ENCODE measurements around the gene PPHLN1. TPM values are rescaled to one million over a fixed set of nuclear protein-coding genes. Genes with fewer than 3 reads are reported as not detected.
"Not testable (repeated sequence)": the region's sequence is repeated elsewhere in the genome, so short reads cannot be mapped to it uniquely, and the experiment has no call there.

The PPHLN1 gene
- total and polyA plus RNA-seq, 7 donors: 25.7 to 52.9 (median 28.9) TPM

- Histone ChIP-seq H3K27me3 (ENCODE audit: insufficient read depth in 3 of 3, low read length in 2 of 3) (no peaks in the 10 kb centered on the region), H3K9me3 (no peaks in the 10 kb centered on the region), H3K36me3 (ENCODE audit: insufficient read depth in 1 of 2, low read depth in 1 of 2) (peaks cover 0 to 19% of the 10 kb centered on the region in 2 donors), H3K4me3 (no peak overlapping the region), H3K27ac (no peak overlapping the region), H3K4me1 (peaks cover 4% of the 10 kb centered on the region)
- ATAC-seq: no peak
- no peak for TF ChIP-seq CTCF (IDR thresholded peaks at IDR 0.05)
- intact Hi-C loops (cut with DNase I): no loop called here
- 30 to 41% (median 36%) methylated on average over 1 of the region's 1 CpG for WGBS, 3 donors
- DNase-seq: no peak
These were observed 10.3 kb downstream of the PPHLN1 start for GRCh38 chr12:42336286-42336685.

- Histone ChIP-seq H3K36me3 (ENCODE audit: insufficient read depth in 1 of 2, low read depth in 1 of 2) (peaks cover 0 to 19% of the 10 kb centered on the region in 2 donors), H3K4me3 (no peak overlapping the region), H3K4me1 (peaks cover under 1% of the 10 kb centered on the region), H3K9me3 (no peaks in the 10 kb centered on the region), H3K27ac (no peak overlapping the region), H3K27me3 (ENCODE audit: insufficient read depth in 3 of 3, low read length in 2 of 3) (no peaks in the 10 kb centered on the region)
- WGBS, 3 donors: 92 to 97% (median 92%) methylated on average over 2 of the region's 2 CpGs
- no peak for TF ChIP-seq CTCF (IDR thresholded peaks at IDR 0.05)
- ATAC-seq (no peak), DNase-seq (no peak)
- intact Hi-C loops (cut with DNase I): no loop called here
These were observed 12.3 kb downstream of the PPHLN1 start for GRCh38 chr12:42338280-42338679.

DNA sequence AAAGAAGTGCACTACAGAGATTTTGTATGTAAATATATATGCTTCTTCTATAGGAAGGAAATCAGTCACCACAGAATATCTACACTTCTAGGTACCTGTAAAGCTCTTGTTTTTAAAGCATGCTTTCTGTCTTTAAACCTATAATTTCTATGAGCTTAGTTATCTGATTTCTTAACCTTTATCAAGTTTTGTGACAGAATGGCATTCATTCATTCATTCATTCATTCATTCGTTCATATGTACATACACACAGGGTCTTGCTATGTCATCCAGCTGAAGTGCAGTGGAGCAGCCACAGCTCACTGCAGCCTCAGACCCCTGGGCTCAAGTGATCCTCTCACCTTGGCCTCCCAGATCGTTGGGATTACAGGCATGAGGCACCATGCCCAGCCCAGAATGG, 16.1 kb downstream of the PPHLN1 start:
- 72 to 78% (median 77%) methylated on average over 2 of the region's 2 CpGs for WGBS, 3 donors
- DNase-seq: no peak
- Histone ChIP-seq H3K4me3 (no peak overlapping the region), H3K27ac (no peak overlapping the region), H3K36me3 (ENCODE audit: insufficient read depth in 1 of 2, low read depth in 1 of 2) (peaks cover 0 to 6% of the 10 kb centered on the region in 2 donors), H3K4me1 (peaks cover 22% of the 10 kb centered on the region), H3K9me3 (no peaks in the 10 kb centered on the region), H3K27me3 (ENCODE audit: insufficient read depth in 3 of 3, low read length in 2 of 3) (no peaks in the 10 kb centered on the region)
- no peak for TF ChIP-seq CTCF (IDR thresholded peaks at IDR 0.05)
- intact Hi-C loops (cut with DNase I): no loop called here
- no peak for ATAC-seq

- 61 to 69% (median 62%) methylated on average over 3 of the region's 3 CpGs for WGBS, 3 donors
- H3K9me3 ChIP-seq: no peaks in the 10 kb centered on the region
- ATAC-seq (no peak), DNase-seq (no peak)
- no peak overlapping the region for H3K27ac ChIP-seq
- intact Hi-C loops (cut with DNase I): no loop called here
- no peak for TF ChIP-seq CTCF (IDR thresholded peaks at IDR 0.05)
- no peak overlapping the region for H3K4me3 ChIP-seq
- H3K36me3 ChIP-seq (ENCODE audit: insufficient read depth in 1 of 2, low read depth in 1 of 2): no peaks in the 10 kb centered on the region
- no peaks in the 10 kb centered on the region for H3K27me3 ChIP-seq (ENCODE audit: insufficient read depth in 3 of 3, low read length in 2 of 3)
- peaks cover 22% of the 10 kb centered on the region for H3K4me1 ChIP-seq
These were observed 17.8 kb downstream of the PPHLN1 start for GRCh38 chr12:42343721-42344120.

DNA sequence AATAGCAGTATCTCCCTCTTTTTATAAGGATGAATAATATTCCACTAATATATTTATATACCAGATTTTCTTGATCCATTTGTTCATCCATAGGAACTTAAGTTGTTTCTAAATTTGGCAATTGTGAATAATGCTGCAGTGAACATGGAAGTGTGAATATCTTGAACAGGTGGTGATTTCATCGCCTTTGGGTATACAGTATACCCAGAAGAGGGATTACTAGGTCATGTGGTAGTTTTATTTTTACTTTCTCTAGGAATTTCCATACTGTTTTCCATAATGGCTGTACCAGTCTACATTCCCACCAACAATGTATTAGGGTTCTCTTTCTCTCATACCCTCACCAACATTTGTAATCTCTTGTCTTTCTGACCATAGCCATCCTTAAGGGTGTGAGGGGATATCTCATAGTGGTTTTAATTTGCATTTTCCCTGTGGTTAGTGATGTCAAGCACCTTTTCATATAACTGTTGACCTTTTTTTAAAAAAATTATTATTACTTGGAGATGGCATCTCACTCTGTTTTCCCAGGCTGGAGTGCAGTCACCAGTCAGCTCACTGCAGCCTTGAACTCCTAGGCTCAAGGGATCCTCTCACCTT, 20.5 kb downstream of the PPHLN1 start:
- H3K27me3 ChIP-seq (ENCODE audit: insufficient read depth in 3 of 3, low read length in 2 of 3): no peaks in the 10 kb centered on the region
- no peak overlapping the region for H3K4me3 ChIP-seq
- intact Hi-C loops (cut with DNase I): no loop called here
- no peak for TF ChIP-seq CTCF (IDR thresholded peaks at IDR 0.05)
- DNase-seq (no peak), ATAC-seq (peak in 1 of 4 donors; percentile 27)
- H3K27ac ChIP-seq: no peak overlapping the region
- H3K36me3 ChIP-seq (ENCODE audit: insufficient read depth in 1 of 2, low read depth in 1 of 2): peaks cover 0 to under 1% of the 10 kb centered on the region in 2 donors
- H3K9me3 ChIP-seq: no peaks in the 10 kb centered on the region
- peaks cover 22% of the 10 kb centered on the region for H3K4me1 ChIP-seq
- WGBS, 3 donors: 29 to 65% (median 39%) methylated on average over 1 of the region's 1 CpG

- Histone ChIP-seq H3K36me3 (ENCODE audit: insufficient read depth in 1 of 2, low read depth in 1 of 2) (peaks cover 0 to 25% of the 10 kb centered on the region in 2 donors), H3K4me1 (peaks cover 12% of the 10 kb centered on the region)
- 87 to 93% (median 90%) methylated on average over 10 to 11 of the region's 16 CpGs for WGBS, 3 donors
- H3K4me3 ChIP-seq; H3K9me3 ChIP-seq; H3K27ac ChIP-seq; intact Hi-C loops (cut with DNase I); ATAC-seq; H3K27me3 ChIP-seq (ENCODE audit: insufficient read depth in 3 of 3, low read length in 2 of 3); DNase-seq: not testable (repeated sequence)
These were observed 23.4 kb downstream of the PPHLN1 start for GRCh38 chr12:42349119-42350020.
